Lower leg skin (tissue), 4 donors: ENCODE data around the gene SH2D4B. TPM values are rescaled to one million over a fixed set of nuclear protein-coding genes. Genes with fewer than 3 reads are reported as not detected.

Source experiments
- DNase-seq, 2 donors: peaks; one replicate each; pipeline ENCODE4 v3.0.0-alpha.2; 2019; ENCODE audit warnings: low spot score in 2 of 2
- H3K4me3 ChIP-seq: fragments of 200-600 bp; sonication (generic); 2 replicates; pipeline ENCODE4 v1.5.1; 2017; ENCODE audit warnings: mild to moderate bottlenecking, low read depth; ENCODE audit not compliant: poor library complexity, severe bottlenecking
- CTCF ChIP-seq, 3 donors: fragments of 450-650 bp; IDR thresholded peaks; one replicate each; pipeline ENCODE4 v1.5.1; 2016; ENCODE audit warnings: antibody characterized with exemption in 3 of 3, mild to moderate bottlenecking in 3 of 3, moderate library complexity in 2 of 3
- POLR2A ChIP-seq, 2 donors: fragments of 450-650 bp; IDR thresholded peaks; one replicate each; pipeline ENCODE4 v1.6.1; 2016 to 2017; ENCODE audit warnings: antibody characterized with exemption in 2 of 2, mild to moderate bottlenecking in 1 of 2, moderate library complexity in 1 of 2
- WGBS, 2 donors: methylation state at CpG; one replicate each; pipeline ENCODE4 v1.1.5; 2018; 5-methylcytosine and 5-hydroxymethylcytosine counted together
- intact Hi-C: fragments of 100-400 bp; cut with DNase I; formaldehyde crosslinking; loops from one replicate; pipeline ENCODE4 v1.15.0; 2023; ENCODE audit warnings: low total_unique reads
- total RNA-seq, 4 donors: library from RNA; depleted of rRNA; stranded (reverse); fragments of >200 nt; gene quantifications; one replicate each; pipeline ENCODE4 v1.1.0, GENCODE V29; 2016

SH2D4B gene
- total RNA-seq, 4 donors from 2014 or later: 0.13 TPM; not detected in 3

DNA sequence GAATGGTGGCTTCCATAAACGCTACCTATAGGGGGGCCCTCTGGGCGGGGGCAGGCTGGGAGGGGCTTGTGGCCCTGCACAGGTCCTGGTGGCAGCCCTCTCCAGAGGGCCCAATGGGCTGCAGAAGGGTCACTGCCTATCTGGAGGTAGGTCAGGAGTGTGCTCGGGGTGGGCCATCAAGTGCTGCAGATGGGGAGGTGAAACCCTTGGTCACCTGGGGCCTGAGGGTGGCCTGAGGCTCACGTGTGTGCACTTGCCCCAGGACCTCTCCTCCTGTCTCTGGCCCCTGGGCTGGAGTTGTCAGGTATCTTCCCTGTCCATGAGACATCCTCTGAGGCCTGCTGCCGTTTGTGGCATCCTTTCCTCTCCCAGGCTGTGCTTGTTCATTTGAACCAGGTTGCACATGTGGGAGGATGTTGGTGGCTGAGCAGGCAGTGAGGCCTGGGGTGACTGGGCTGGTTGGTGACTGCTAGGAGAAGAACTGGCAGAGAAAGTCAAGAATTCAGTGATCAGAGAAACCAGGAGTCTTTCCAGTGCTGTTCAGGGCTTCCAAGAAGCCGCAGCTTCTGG lies 21.1 kb upstream of the SH2D4B start:
- intact Hi-C loops: loop anchor here (10.0 kb wide), 1 partner anchor 132 kb away; no protein-coding TSS in a partner anchor
- no peak overlapping the region for H3K4me3 ChIP-seq
- no peak for TF ChIP-seq CTCF (IDR thresholded peaks at IDR 0.05)
- no peak for TF ChIP-seq POLR2A (IDR thresholded peaks at IDR 0.05)
- no peak for DNase-seq
- 70 to 85% methylated on average over 6 of the region's 6 CpGs for WGBS, 2 donors

DNA sequence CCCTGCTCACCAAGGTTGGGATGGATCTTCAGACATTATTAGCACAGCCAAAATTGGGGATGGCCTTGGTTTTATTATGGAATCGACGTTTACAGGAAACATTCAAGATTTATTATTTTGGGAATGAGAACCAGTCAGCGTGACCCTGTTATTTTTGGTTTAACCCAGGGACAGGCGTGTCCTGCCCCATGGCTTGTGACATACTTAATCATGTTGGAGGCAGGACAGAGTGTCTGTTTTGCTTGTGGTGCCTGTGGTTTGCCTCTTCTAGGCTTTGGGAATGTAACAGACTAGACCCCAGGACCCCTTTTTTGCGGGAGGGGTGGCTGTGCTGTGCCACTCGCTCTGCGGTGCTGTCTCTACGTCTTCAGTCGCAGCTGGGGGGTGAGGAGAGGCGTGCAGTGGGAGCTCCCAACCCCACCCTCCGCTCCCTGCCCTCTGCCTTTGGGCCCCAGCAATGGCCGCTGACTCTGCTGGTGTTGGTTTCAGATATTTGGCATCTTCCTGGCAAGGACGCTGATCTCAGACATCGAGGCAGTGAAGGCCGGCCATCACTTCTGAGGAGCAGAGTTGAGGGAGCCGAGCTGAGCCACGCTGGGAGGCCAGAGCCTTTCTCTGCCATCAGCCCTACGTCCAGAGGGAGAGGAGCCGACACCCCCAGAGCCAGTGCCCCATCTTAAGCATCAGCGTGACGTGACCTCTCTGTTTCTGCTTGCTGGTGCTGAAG lies 20.1 kb upstream of the SH2D4B start:
- intact Hi-C loops: loop anchor here (10.0 kb wide), 1 partner anchor 133 kb away; no protein-coding TSS in a partner anchor
- H3K4me3 ChIP-seq: no peak overlapping the region
- WGBS, 2 donors: 80 to 84% methylated on average over 21 of the region's 21 CpGs
- no peak for TF ChIP-seq POLR2A (IDR thresholded peaks at IDR 0.05)
- no peak for TF ChIP-seq CTCF (IDR thresholded peaks at IDR 0.05)
- no peak for DNase-seq

DNA sequence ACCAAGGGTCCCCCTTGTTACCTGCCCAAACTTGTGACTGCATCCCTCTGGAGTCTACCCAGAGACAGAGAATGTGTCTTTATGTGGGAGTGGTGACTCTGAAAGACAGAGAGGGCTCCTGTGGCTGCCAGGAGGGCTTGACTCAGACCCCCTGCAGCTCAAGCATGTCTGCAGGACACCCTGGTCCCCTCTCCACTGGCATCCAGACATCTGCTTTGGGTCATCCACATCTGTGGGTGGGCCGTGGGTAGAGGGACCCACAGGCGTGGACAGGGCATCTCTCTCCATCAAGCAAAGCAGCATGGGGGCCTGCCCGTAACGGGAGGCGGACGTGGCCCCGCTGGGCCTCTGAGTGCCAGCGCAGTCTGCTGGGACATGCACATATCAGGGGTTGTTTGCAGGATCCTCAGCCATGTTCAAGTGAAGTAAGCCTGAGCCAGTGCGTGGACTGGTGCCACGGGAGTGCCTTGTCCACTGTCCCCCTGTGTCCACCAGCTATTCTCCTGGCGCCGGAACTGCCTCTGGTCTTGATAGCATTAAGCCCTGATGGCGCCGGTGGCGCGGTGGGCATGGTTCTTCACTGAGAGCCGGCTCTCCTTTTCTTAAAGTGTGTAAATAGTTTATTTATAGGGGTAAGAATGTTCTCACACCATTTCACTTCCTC lies 19.4 kb upstream of the SH2D4B start:
- no peak overlapping the region for H3K4me3 ChIP-seq
- DNase-seq: no peak
- TF ChIP-seq POLR2A (IDR thresholded peaks at IDR 0.05) (no peak), CTCF (IDR thresholded peaks at IDR 0.05) (no peak)
- intact Hi-C loops: loop anchor here (10.0 kb wide), 1 partner anchor 133 kb away; no protein-coding TSS in a partner anchor
- 93 to 94% methylated on average over 15 of the region's 17 CpGs for WGBS, 2 donors

DNA sequence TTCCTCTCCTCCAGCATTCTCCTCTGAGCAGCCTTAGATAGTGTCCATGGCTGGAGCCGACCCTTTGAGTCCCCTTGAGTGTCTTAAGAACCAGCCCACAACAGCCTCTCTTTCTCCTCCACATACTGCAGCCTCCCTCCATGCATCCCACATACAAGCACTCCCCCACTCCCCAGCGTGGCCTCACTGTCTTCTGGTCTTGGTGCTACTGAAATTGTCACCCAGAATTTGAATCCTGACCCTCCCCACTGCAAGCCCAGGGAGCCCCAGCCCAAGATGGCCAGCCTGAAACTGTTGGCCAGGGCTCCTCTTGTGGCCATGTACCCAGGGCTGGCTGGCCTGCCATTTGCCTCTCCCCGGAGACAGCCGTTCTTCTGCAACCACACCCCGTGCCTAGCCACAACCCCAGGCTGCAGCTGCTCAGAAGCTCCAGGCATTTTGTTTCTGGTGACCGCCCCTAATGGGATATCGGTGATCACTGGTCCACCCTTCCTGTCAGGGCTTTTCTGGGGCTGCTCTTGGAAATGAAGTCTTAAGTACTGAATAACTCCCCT lies 18.8 kb upstream of the SH2D4B start:
- WGBS, 2 donors: 62% methylated on average over 7 of the region's 7 CpGs
- no peak overlapping the region for H3K4me3 ChIP-seq
- TF ChIP-seq POLR2A (IDR thresholded peaks at IDR 0.05) (no peak), CTCF (IDR thresholded peaks at IDR 0.05) (no peak)
- intact Hi-C loops: loop anchor here (10.0 kb wide), 1 partner anchor 134 kb away; no protein-coding TSS in a partner anchor
- DNase-seq: no peak

DNA sequence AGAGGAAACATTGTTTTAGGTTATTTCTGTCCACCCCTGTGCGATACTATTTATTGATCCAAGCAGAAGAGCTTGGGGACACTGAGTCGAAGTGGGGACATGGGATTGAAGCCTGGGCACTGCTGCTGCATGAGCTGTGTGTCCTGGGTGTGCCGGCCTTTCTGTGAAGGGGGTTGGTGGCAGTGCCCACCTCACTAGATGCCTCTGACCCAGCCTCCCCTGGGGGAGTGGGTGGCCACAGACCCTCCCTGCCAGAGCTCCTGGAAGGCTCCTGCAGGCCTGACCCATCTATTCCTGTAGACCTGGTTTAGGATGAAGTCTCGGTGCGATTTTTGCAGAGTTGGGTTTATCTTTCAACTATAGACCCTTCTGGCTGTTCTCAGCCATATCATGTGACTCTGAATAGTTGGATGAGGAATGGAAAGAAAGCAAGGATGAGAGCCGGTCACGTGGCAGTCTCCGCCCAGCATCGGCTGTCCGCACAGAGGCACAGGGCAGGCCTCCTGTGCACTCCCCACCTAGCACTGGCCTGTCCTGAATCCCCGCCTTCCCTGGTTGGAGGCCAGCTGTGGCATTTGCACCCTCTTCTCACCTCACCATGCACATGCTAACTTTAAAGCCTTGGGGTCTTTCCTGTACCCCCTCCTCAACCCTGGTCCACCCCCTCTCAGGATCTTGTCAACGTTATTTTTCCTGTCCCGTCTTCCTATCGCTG lies 17.6 kb upstream of the SH2D4B start:
- WGBS, 2 donors: 83 to 91% methylated on average over 14 of the region's 14 CpGs
- DNase-seq: no peak
- intact Hi-C loops: loop anchor here (10.0 kb wide), 1 partner anchor 135 kb away; no protein-coding TSS in a partner anchor
- TF ChIP-seq POLR2A (IDR thresholded peaks at IDR 0.05): no peak
- no peak for TF ChIP-seq CTCF (IDR thresholded peaks at IDR 0.05)
- no peak overlapping the region for H3K4me3 ChIP-seq
